Stimulated activated CD4-positive, alpha-beta T cell treated with anti-CD3 and anti-CD28 coated beads, TNF-alpha, amount 100 ng/mL, for 4 hours (primary cell): ENCODE measurements around the gene SPATA31A7.
"Not testable (repeated sequence)": the region's sequence is repeated elsewhere in the genome, so short reads cannot be mapped to it uniquely, and the experiment has no call there.

Source experiments
- DNase-seq, 3 experiments: peaks; one replicate each; pipeline ENCODE4 v3.0.0-alpha.2; 2020; ENCODE audit warnings: low read depth in 3 of 3

The SPATA31A7 gene

GRCh38 chr9:61189736-61190135, at the start of gene SPATA31A7:
Gene SPATA31A7 (plus strand): TSS chr9:61190036. CDS start chr9:61190065, 29 bp downstream.
- DNase-seq = not testable (repeated sequence)

DNA sequence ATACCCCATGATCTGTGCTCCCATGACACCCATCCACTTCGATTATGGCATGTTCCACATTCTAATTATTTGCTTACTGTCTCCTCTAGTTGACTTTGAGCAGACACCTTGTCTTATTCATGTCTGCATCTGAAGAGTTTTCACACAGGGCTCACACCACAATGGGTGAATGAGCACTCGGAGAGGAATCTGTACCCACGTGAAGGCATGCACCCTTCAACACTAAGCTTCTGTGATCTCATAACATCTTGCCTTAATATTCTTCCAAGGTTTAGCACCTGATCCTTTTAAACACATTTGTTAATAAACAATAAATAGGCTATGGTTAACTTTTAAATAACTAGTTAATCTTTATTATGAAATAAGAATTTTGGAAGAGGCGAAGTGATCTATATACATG, 36.6 kb downstream of the SPATA31A7 start:
- DNase-seq = not testable (repeated sequence)
